Tongue (tissue), 2 donors: ENCODE data around the gene EVI2A. TPM values are rescaled to one million over a fixed set of nuclear protein-coding genes. Genes with fewer than 3 reads are reported as not detected.

Experiments used
- DNase-seq: peaks from one replicate; pipeline ENCODE4 v3.0.0-alpha.2; 2015
- total RNA-seq: library from RNA; depleted of rRNA; stranded (reverse); fragments of >200 nt; gene quantifications from one replicate; pipeline ENCODE4 v1.2.3, GENCODE V29; 2014

Gene EVI2A
- total RNA-seq, 1 donor from 2014 or later: 1.4 TPM

- no peak for DNase-seq
These were observed 49.2 kb downstream of the EVI2A start for GRCh38 chr17:31272236-31272635.

- DNase-seq: peak; percentile 80
These were observed 51.8 kb downstream of the EVI2A start for GRCh38 chr17:31269578-31269983.

- peak; percentile 1 for DNase-seq
These were observed 52.3 kb downstream of the EVI2A start for GRCh38 chr17:31269036-31269577.

Other genes starting within 250 kb of the EVI2A start
- gene NF1, start 226.6 kb downstream of the EVI2A start, total RNA-seq: 106 TPM
- 1.5 TPM for gene OMG, start 24.4 kb downstream of the EVI2A start, total RNA-seq
- 1.2 TPM for gene EVI2B, start 7.6 kb downstream of the EVI2A start, total RNA-seq
- 2.7 TPM for gene RAB11FIP4, start 70.1 kb upstream of the EVI2A start, total RNA-seq